Vagina (tissue), 2 donors: Measurements from ENCODE around the gene MSI1. TPM values are rescaled to one million over a fixed set of nuclear protein-coding genes. Genes with fewer than 3 reads are reported as not detected.
"Not testable (repeated sequence)": the region's sequence is repeated elsewhere in the genome, so short reads cannot be mapped to it uniquely, and the experiment has no call there.

Experiments
- DNase-seq, 2 donors: peaks; one replicate each; pipeline ENCODE4 v3.0.0-alpha.2; 2017; ENCODE audit errors: extremely low spot score in 2 of 2
- H3K27ac ChIP-seq: fragments of 200-600 bp; sonication (generic); one replicate; pipeline ENCODE4 v1.5.1; 2019
- H3K27me3 ChIP-seq: fragments of 200-600 bp; sonication (generic); one replicate; pipeline ENCODE4 v1.5.1; 2019
- H3K36me3 ChIP-seq, 2 donors: fragments of 200-600 bp; sonication (generic); one replicate each; pipeline ENCODE4 v1.5.1; 2017 to 2019
- H3K4me1 ChIP-seq: fragments of 200-600 bp; sonication (generic); one replicate; pipeline ENCODE4 v1.5.1; 2019
- H3K4me3 ChIP-seq, 2 donors: fragments of 200-600 bp; sonication (generic); 1 replicate in 1 of 2; 2 replicates in 1 of 2; pipeline ENCODE4 v1.5.1; 2016 to 2019
- H3K9me3 ChIP-seq: fragments of 200-600 bp; sonication (generic); one replicate; pipeline ENCODE4 v1.5.1; 2019
- CTCF ChIP-seq, 3 experiments: fragments of 450-650 bp in 2 of 3; fragments of 200-600 bp in 1 of 3; sonication (generic) in 1 of 3; IDR thresholded peaks; one replicate each; pipeline ENCODE4 v1.5.1; 2017 to 2019; ENCODE audit warnings: antibody characterized with exemption in 3 of 3, mild to moderate bottlenecking in 2 of 3, moderate library complexity in 2 of 3
- POLR2A ChIP-seq, 2 donors: fragments of 450-650 bp; IDR thresholded peaks; one replicate each; pipeline ENCODE4 v1.6.1; 2017; ENCODE audit warnings: antibody characterized with exemption in 2 of 2, mild to moderate bottlenecking in 2 of 2, moderate library complexity in 2 of 2
- POLR2AphosphoS5 ChIP-seq, 2 donors: sonication (generic); formaldehyde crosslinking; IDR thresholded peaks; one replicate each; pipeline ENCODE4 v1.9.0; 2017; ENCODE audit warnings: antibody characterized with exemption in 2 of 2, mild to moderate bottlenecking in 2 of 2, low read depth in 1 of 2; ENCODE audit not compliant: insufficient read depth in 1 of 2
- intact Hi-C: fragments of 100-400 bp; cut with DNase I; formaldehyde crosslinking; loops from one replicate; pipeline ENCODE4 v1.15.1; 2023
- total RNA-seq: library from RNA; depleted of rRNA; stranded (reverse); fragments of >200 nt; gene quantifications from one replicate; pipeline ENCODE4 v1.2.3, GENCODE V29; 2016

Gene MSI1
- total RNA-seq, 1 donor from 2014 or later, result 3.7 TPM

- no peaks in the 10 kb centered on the region for H3K9me3 ChIP-seq
- intact Hi-C loops, result no loop called here
- no peaks in the 10 kb centered on the region for H3K27me3 ChIP-seq
- H3K27ac ChIP-seq, result no peak overlapping the region
- no peak for DNase-seq
- no peak for TF ChIP-seq POLR2A (IDR thresholded peaks at IDR 0.05)
- no peak for TF ChIP-seq CTCF (IDR thresholded peaks at IDR 0.05)
- no peak for TF ChIP-seq POLR2AphosphoS5 (IDR thresholded peaks at IDR 0.05; ENCODE audit: insufficient read depth in 1 of 2, low read depth in 1 of 2)
- H3K36me3 ChIP-seq, result no peaks in the 10 kb centered on the region
- no peaks in the 10 kb centered on the region for H3K4me1 ChIP-seq
- no peak overlapping the region for H3K4me3 ChIP-seq
Observed at GRCh38 chr12:120343039-120343537, 25.9 kb downstream of the MSI1 start.

- no peak for TF ChIP-seq POLR2A (IDR thresholded peaks at IDR 0.05)
- H3K36me3 ChIP-seq, result no peaks in the 10 kb centered on the region
- intact Hi-C loops, result no loop called here
Observed at GRCh38 chr12:120342175-120343038, 26.6 kb downstream of the MSI1 start.

GRCh38 chr12:120339256-120339655 is 29.7 kb downstream of the MSI1 start:
- Histone ChIP-seq H3K36me3 (no peaks in the 10 kb centered on the region), H3K4me3 (no peak overlapping the region)
- intact Hi-C loops, result no loop called here

More at GRCh38 chr12:120342175-120343038, 26.6 kb downstream of the MSI1 start:
- Histone ChIP-seq H3K4me3 (no peak overlapping the region), H3K4me1 (no peaks in the 10 kb centered on the region), H3K27me3 (no peaks in the 10 kb centered on the region), H3K9me3 (no peaks in the 10 kb centered on the region), H3K27ac (no peak overlapping the region)
- no peak for DNase-seq

GRCh38 chr12:120337730-120338129 is 31.2 kb downstream of the MSI1 start:
- TF ChIP-seq POLR2A (IDR thresholded peaks at IDR 0.05) (no peak), POLR2AphosphoS5 (IDR thresholded peaks at IDR 0.05; ENCODE audit: insufficient read depth in 1 of 2, low read depth in 1 of 2) (no peak), CTCF (IDR thresholded peaks at IDR 0.05) (no peak)
- H3K9me3 ChIP-seq, result no peaks in the 10 kb centered on the region
- no peak for DNase-seq
- no peaks in the 10 kb centered on the region for H3K4me1 ChIP-seq
- no peaks in the 10 kb centered on the region for H3K36me3 ChIP-seq
- H3K4me3 ChIP-seq, result no peak overlapping the region
- H3K27ac ChIP-seq, result no peak overlapping the region
- intact Hi-C loops, result no loop called here
- no peaks in the 10 kb centered on the region for H3K27me3 ChIP-seq

More at GRCh38 chr12:120339256-120339655, 29.7 kb downstream of the MSI1 start:
- no peak overlapping the region for H3K27ac ChIP-seq
- DNase-seq, result no peak
- no peaks in the 10 kb centered on the region for H3K4me1 ChIP-seq
- H3K9me3 ChIP-seq, result no peaks in the 10 kb centered on the region
- H3K27me3 ChIP-seq, result no peaks in the 10 kb centered on the region
- no peak for TF ChIP-seq POLR2A (IDR thresholded peaks at IDR 0.05)
- no peak for TF ChIP-seq CTCF (IDR thresholded peaks at IDR 0.05)
- no peak for TF ChIP-seq POLR2AphosphoS5 (IDR thresholded peaks at IDR 0.05; ENCODE audit: insufficient read depth in 1 of 2, low read depth in 1 of 2)

GRCh38 chr12:120336392-120336791 is 32.6 kb downstream of the MSI1 start:
- H3K27me3 ChIP-seq, intact Hi-C loops, H3K4me1 ChIP-seq, H3K36me3 ChIP-seq, H3K27ac ChIP-seq, H3K9me3 ChIP-seq, DNase-seq, H3K4me3 ChIP-seq: not testable (repeated sequence)

- H3K27ac ChIP-seq, H3K4me3 ChIP-seq, H3K9me3 ChIP-seq, H3K36me3 ChIP-seq, intact Hi-C loops, H3K27me3 ChIP-seq, DNase-seq, H3K4me1 ChIP-seq: not testable (repeated sequence)
- TF ChIP-seq CTCF (IDR thresholded peaks at IDR 0.05), result peak in 1 of 3 experiments; percentile 26
Observed at GRCh38 chr12:120335447-120335846, 33.5 kb downstream of the MSI1 start.
